H1 (cell line): ENCODE data around the gene UPK2. TPM values are rescaled to one million over a fixed set of nuclear protein-coding genes. Genes with fewer than 3 reads are reported as not detected.

Experiments
- CTCF ChIA-PET: fragments of 300-600 bp; sonication (Branson Sonifier 250); formaldehyde crosslinking; loops from one replicate; lab custom pipeline; 2021; ENCODE audit not compliant: partially characterized antibody; lab: Charles Lee
- POLR2A ChIA-PET: fragments of 300-600 bp; sonication (Branson Sonifier 250); formaldehyde crosslinking; loops from one replicate; lab custom pipeline; 2021; ENCODE audit warnings: inconsistent platforms; ENCODE audit not compliant: partially characterized antibody; lab: Charles Lee
- DNase-seq, 2 experiments: peaks; one replicate each; pipeline versions ENCODE4 v3.0.0 to v3.0.0-alpha.2; 2010 to 2022; ENCODE audit warnings: low spot score in 2 of 2, low read depth in 1 of 2, mixed read lengths in 1 of 2
- FAIRE-seq: peaks from 2 replicates; lab custom pipeline; 2011; peaks lifted over from hg19 to GRCh38; lab: Jason Lieb, UNC
- H2AFZ ChIP-seq: 2 replicates; pipeline ENCODE4 v1.8.1; 2012; ENCODE audit warnings: low read length, inconsistent platforms
- H2AK5ac ChIP-seq: 2 replicates; pipeline ENCODE4 v1.6.1; 2013; ENCODE audit warnings: low read depth, low read length
- H2BK120ac ChIP-seq: replicated peaks from 2 replicates; pipeline ENCODE3; 2013; ENCODE audit warnings: low read depth, low read length, inconsistent platforms
- H2BK12ac ChIP-seq: 2 replicates; pipeline ENCODE4 v1.6.1; 2013; ENCODE audit warnings: low read depth, low read length
- H2BK15ac ChIP-seq: 2 replicates; pipeline ENCODE4 v1.6.1; 2013; ENCODE audit warnings: low read length
- H2BK20ac ChIP-seq: 2 replicates; pipeline ENCODE4 v1.6.1; 2013; ENCODE audit warnings: low read length
- H2BK5ac ChIP-seq: 2 replicates; pipeline ENCODE4 v1.6.1; 2013; ENCODE audit warnings: low read depth, low read length
- H3K14ac ChIP-seq: 2 replicates; pipeline ENCODE4 v1.6.1; 2013; ENCODE audit warnings: inconsistent platforms; ENCODE audit not compliant: insufficient read length
- H3K18ac ChIP-seq: 2 replicates; pipeline ENCODE4 v1.6.1; 2013; ENCODE audit warnings: low read length; ENCODE audit errors: extremely low read depth
- H3K23ac ChIP-seq: 2 replicates; pipeline ENCODE4 v1.6.1; 2013; ENCODE audit warnings: inconsistent platforms; ENCODE audit not compliant: insufficient read length
- H3K23me2 ChIP-seq: 2 replicates; pipeline ENCODE4 v1.6.1; 2013; ENCODE audit warnings: low read depth, low read length
- H3K27ac ChIP-seq: 2 replicates; pipeline ENCODE4 v1.6.1; 2011; ENCODE audit warnings: low read depth, low read length, inconsistent platforms
- H3K27me3 ChIP-seq, 4 experiments: replicated peaks in 1 of 4; 1 replicate in 1 of 4; 2 replicates in 3 of 4; pipeline versions ENCODE4 v1.6.1 to v1.8.1; 2011 to 2013; ENCODE audit warnings: low read length in 3 of 4, mild to moderate bottlenecking in 3 of 4, inconsistent platforms in 2 of 4, mixed read lengths in 2 of 4, moderate library complexity in 1 of 4; ENCODE audit not compliant: control insufficient read depth in 3 of 4, insufficient read depth in 3 of 4; ENCODE audit errors: extremely low read depth in 1 of 4
- H3K36me3 ChIP-seq, 4 experiments: 2 replicates each; pipeline versions ENCODE4 v1.6.1 to v1.8.1; 2011 to 2013; ENCODE audit warnings: mild to moderate bottlenecking in 4 of 4, low read length in 3 of 4, moderate library complexity in 2 of 4, control low read depth in 1 of 4, inconsistent platforms in 1 of 4; ENCODE audit not compliant: insufficient read depth in 4 of 4, control insufficient read depth in 2 of 4
- H3K4ac ChIP-seq: replicated peaks from 2 replicates; pipeline ENCODE3; 2013; ENCODE audit warnings: low read length, low read depth, mixed read lengths, inconsistent platforms; ENCODE audit not compliant: insufficient read length
- H3K4me1 ChIP-seq, 4 experiments: replicated peaks in 1 of 4; 1 replicate in 1 of 4; 2 replicates in 3 of 4; pipeline versions ENCODE4 v1.6.1 to v1.8.1; 2011 to 2013; ENCODE audit warnings: low read length in 3 of 4, inconsistent platforms in 2 of 4, mixed read lengths in 1 of 4; ENCODE audit not compliant: insufficient read depth in 4 of 4, control insufficient read depth in 3 of 4
- H3K4me2 ChIP-seq, 2 experiments: 2 replicates each; pipeline versions ENCODE4 v1.6.1 to v1.8.1; 2011 to 2013; ENCODE audit warnings: low read depth in 2 of 2, low read length in 2 of 2, control low read depth in 1 of 2, inconsistent platforms in 1 of 2, mild to moderate bottlenecking in 1 of 2; ENCODE audit not compliant: insufficient read depth in 1 of 2
- H3K4me3 ChIP-seq, 4 experiments: fragments of 200-600, 300-600 bp in 1 of 4; sonication (generic), shearing (Covaris generic), sonication (Bioruptor Twin) in 1 of 4; 2 replicates each; pipeline versions ENCODE4 v1.5.1 to v1.8.1; 2011 to 2016; ENCODE audit warnings: low read length in 4 of 4, low read depth in 3 of 4, control low read depth in 2 of 4, inconsistent platforms in 2 of 4, mild to moderate bottlenecking in 2 of 4, mixed read lengths in 1 of 4, moderate library complexity in 1 of 4; ENCODE audit not compliant: insufficient read depth in 2 of 4; ENCODE audit errors: extremely low read depth in 1 of 4
- H3K56ac ChIP-seq: replicated peaks from 2 replicates; pipeline ENCODE3; 2013; ENCODE audit warnings: low read depth, mild to moderate bottlenecking, mixed read lengths, low read length, inconsistent platforms; ENCODE audit not compliant: insufficient read length
- H3K79me1 ChIP-seq: 2 replicates; pipeline ENCODE4 v1.6.1; 2013; ENCODE audit warnings: low read depth, low read length, control low read depth
- H3K79me2 ChIP-seq, 2 experiments: 2 replicates each; pipeline versions ENCODE4 v1.6.1 to v1.8.1; 2012 to 2013; ENCODE audit warnings: low read length in 2 of 2, mild to moderate bottlenecking in 2 of 2, inconsistent platforms in 1 of 2; ENCODE audit not compliant: insufficient read depth in 2 of 2, control insufficient read depth in 1 of 2
- H3K9ac ChIP-seq, 4 experiments: replicated peaks in 1 of 4; 1 replicate in 1 of 4; 2 replicates in 3 of 4; pipeline versions ENCODE4 v1.6.1 to v1.8.1; 2011 to 2013; ENCODE audit warnings: low read depth in 3 of 4, low read length in 3 of 4, control low read depth in 2 of 4, mild to moderate bottlenecking in 2 of 4, moderate library complexity in 2 of 4, inconsistent platforms in 1 of 4; ENCODE audit errors: extremely low read depth in 1 of 4
- H3K9me3 ChIP-seq, 2 experiments: 2 replicates each; pipeline versions ENCODE4 v1.6.1 to v1.8.1; 2012 to 2013; ENCODE audit warnings: mild to moderate bottlenecking in 2 of 2, moderate library complexity in 2 of 2, control low read depth in 1 of 2, inconsistent platforms in 1 of 2, low read depth in 1 of 2, low read length in 1 of 2, mixed read lengths in 1 of 2; ENCODE audit not compliant: insufficient read depth in 2 of 2
- H4K20me1 ChIP-seq, 2 experiments: replicated peaks in 1 of 2; 2 replicates each; pipeline versions ENCODE3 to v1.8.1; 2011 to 2013; ENCODE audit warnings: inconsistent platforms in 2 of 2, low read length in 2 of 2, mild to moderate bottlenecking in 1 of 2; ENCODE audit not compliant: insufficient read depth in 2 of 2, control insufficient read depth in 1 of 2
- H4K5ac ChIP-seq: 2 replicates; pipeline ENCODE4 v1.6.1; 2013; ENCODE audit warnings: low read length, low read depth, mixed read lengths, inconsistent platforms; ENCODE audit not compliant: insufficient read length
- H4K8ac ChIP-seq: 2 replicates; pipeline ENCODE4 v1.8.0; 2013; ENCODE audit warnings: mild to moderate bottlenecking, moderate library complexity, low read length, inconsistent platforms; ENCODE audit not compliant: insufficient read depth; ENCODE audit errors: extremely low read depth
- H4K91ac ChIP-seq: replicated peaks from 2 replicates; pipeline ENCODE3; 2013; ENCODE audit warnings: low read length, mixed read lengths, inconsistent platforms; ENCODE audit not compliant: insufficient read length
- CTCF ChIP-seq, 3 experiments: IDR thresholded peaks; 1 replicate in 2 of 3; 2 replicates in 1 of 3; pipeline versions ENCODE4 v1.5.1 to v1.6.1; 2011; ENCODE audit warnings: low read length in 3 of 3, mild to moderate bottlenecking in 3 of 3, inconsistent platforms in 2 of 3, low read depth in 1 of 3, moderate library complexity in 1 of 3; ENCODE audit not compliant: insufficient read depth in 1 of 3; ENCODE audit errors: control extremely low read depth in 1 of 3
- GTF2F1 ChIP-seq: IDR thresholded peaks from 2 replicates; pipeline ENCODE4 v1.6.1; 2012; ENCODE audit warnings: low read depth, low read length, improper control_type of control experiment, borderline replicate concordance
- HDAC2 ChIP-seq, 2 experiments: fragments of 300-600 bp in 1 of 2; sonication (generic) in 1 of 2; IDR thresholded peaks; 2 replicates each; pipeline ENCODE4 v1.6.1; 2011 to 2012; ENCODE audit warnings: low read depth in 2 of 2, low read length in 2 of 2, mild to moderate bottlenecking in 2 of 2, moderate library complexity in 2 of 2, borderline replicate concordance in 1 of 2, inconsistent platforms in 1 of 2
- KDM4A ChIP-seq: IDR thresholded peaks from one replicate; pipeline ENCODE4 v1.7.1; 2012; ENCODE audit warnings: low read depth, mild to moderate bottlenecking, moderate library complexity, low read length, inconsistent platforms; ENCODE audit not compliant: severe bottlenecking
- MAFK ChIP-seq: IDR thresholded peaks from 2 replicates; pipeline ENCODE4 v1.6.1; 2012; ENCODE audit warnings: low read depth, mild to moderate bottlenecking, improper control_type of control experiment, low read length
- POLR2A ChIP-seq, 2 experiments: IDR thresholded peaks; 1 replicate in 1 of 2; 2 replicates in 1 of 2; pipeline ENCODE4 v1.6.1; 2011; ENCODE audit warnings: low read depth in 2 of 2, low read length in 2 of 2, mild to moderate bottlenecking in 2 of 2; ENCODE audit errors: control extremely low read depth in 1 of 2
- YY1 ChIP-seq: IDR thresholded peaks from 2 replicates; pipeline ENCODE4 v1.6.1; 2011; ENCODE audit warnings: low read depth, mild to moderate bottlenecking, low read length
- WGBS, 2 experiments: shearing (Covaris generic) in 1 of 2; methylation state at CpG; one replicate each; pipeline versions ENCODE4 v1.1.6 to v1.1.7; 2013 to 2015; ENCODE audit warnings: low lambda C conversion rate in 2 of 2, mixed read lengths in 2 of 2, inconsistent platforms in 1 of 2, low coverage in 1 of 2, missing lambda C conversion rate in 1 of 2; ENCODE audit not compliant: insufficient replicate concordance in 2 of 2, insufficient coverage in 1 of 2, insufficient read length in 1 of 2; ENCODE audit errors: extremely low coverage in 1 of 2, missing lambda C conversion rate in 1 of 2; 5-methylcytosine and 5-hydroxymethylcytosine counted together
- polyA plus RNA-seq, 7 experiments: library from polyadenylated mRNA; depleted of rRNA in 3 of 7; stranded (reverse) in 5 of 7; unstranded in 2 of 7; fragments of >200 nt in 5 of 7; fragments of 200-250 nt in 2 of 7; gene quantifications; 1 replicate in 5 of 7; 2 replicates in 1 of 7; 4 replicates in 1 of 7; pipeline versions ENCODE4 v1.2.1 to v1.2.3, GENCODE V29; 2011 to 2013; ENCODE audit warnings: missing spikeins in 2 of 7, mixed read lengths in 2 of 7
- total RNA-seq: library from RNA; stranded (reverse); fragmentation: NEBNext Ultra II Directional; extraction: Animal tissue kit (Norgen Biotek cat#: 25700); gene quantifications from 2 replicates; pipeline ENCODE4 v1.2.1, GENCODE V29; 2021

Gene UPK2
- total and polyA plus RNA-seq, 2 of the 8 experiments (the other 6 are each of a cell fraction or from before 2014, with no cell fraction given), result 0.76 TPM; not detected in 1

GRCh38 chr11:118907051-118908042 lies 48.8 kb upstream of the UPK2 start:
- peaks cover 19% of the 10 kb centered on the region for H3K23me2 ChIP-seq
- H2AK5ac ChIP-seq, result peak overlapping the region; percentile 92
- peak overlapping the region in 2 of 4 experiments; percentile 35 to 57; a peak in 4 of 7 replicates for H3K9ac ChIP-seq
- H2BK120ac ChIP-seq, result no peak overlapping the region
- peaks cover 7% of the 10 kb centered on the region; the same call in 1 of the 2 replicates for H3K79me1 ChIP-seq
- H3K9me3 ChIP-seq, result no peaks in the 10 kb centered on the region
- peaks cover 11 to 32% (median 26%) of the 10 kb centered on the region in 4 experiments for H3K36me3 ChIP-seq
- 28% methylated on average over 22 of the region's 24 CpGs; no CpG with 5 or more reads in 1 of the 2 experiments for WGBS, 2 experiments
- H3K4me1 ChIP-seq, result peaks cover 4 to 39% (median 31%) of the 10 kb centered on the region in 4 experiments
- no peak overlapping the region for H3K4ac ChIP-seq
- FAIRE-seq (peak; percentile 84), DNase-seq (peak in 1 of 2 experiments; percentile 97)
- ChIA-PET CTCF (interaction anchor here (0.6 to 3.6 kb wide), 20 partner anchors 12 to 219 kb away, joined by 3 to 23 read pairs (median 4); partner anchors contain the start of genes DDX6 and UPK2), POLR2A (interaction anchor here (0.6 to 10.7 kb wide), 6 partner anchors 9 to 116 kb away, joined by 3 to 101 read pairs (median 7); partner anchors contain the start of gene DDX6)
- H3K4me2 ChIP-seq, result peak overlapping the region; percentile 67 to 92
- H4K5ac ChIP-seq, result peak overlapping the region; percentile 7
- H3K27ac ChIP-seq, result peak overlapping the region; percentile 46; the same call in 1 of the 2 replicates
- no peak overlapping the region for H3K56ac ChIP-seq
- peak overlapping the region in 3 of 4 experiments; percentile 12 to 38 (median 15); a peak in 4 of 8 replicates for H3K4me3 ChIP-seq
- H3K79me2 ChIP-seq, result peaks cover 4 to 64% of the 10 kb centered on the region in 2 experiments
- peaks cover 2 to 16% of the 10 kb centered on the region in 2 experiments for H4K20me1 ChIP-seq
- no peak overlapping the region for H3K14ac ChIP-seq
- H2BK5ac ChIP-seq, result peak overlapping the region; percentile 76
- H2AFZ ChIP-seq, result no peak overlapping the region
- H2BK12ac ChIP-seq, result peak overlapping the region; percentile 85
- H2BK15ac ChIP-seq, result peak overlapping the region; percentile 95; the same call in 1 of the 2 replicates
- H3K18ac ChIP-seq, result peak overlapping the region; percentile 91
- H3K27me3 ChIP-seq, result no peaks in the 10 kb centered on the region
- H4K8ac ChIP-seq, result peak overlapping the region; percentile 68; the same call in 1 of the 2 replicates
- no peak overlapping the region for H3K23ac ChIP-seq
- H4K91ac ChIP-seq, result peak overlapping the region; percentile 86
- peak overlapping the region; percentile 90; the same call in 1 of the 2 replicates for H2BK20ac ChIP-seq
- TF ChIP-seq POLR2A (IDR thresholded peaks at IDR 0.05; ENCODE audit: control extremely low read depth in 1 of 2, low read depth in 2 of 2, low read length in 2 of 2), result no peak; a peak in 1 of 3 replicates
- TF ChIP-seq HDAC2 (IDR thresholded peaks at IDR 0.05; ENCODE audit: borderline replicate concordance in 1 of 2, low read depth in 2 of 2, low read length in 2 of 2), result no peak
- TF ChIP-seq YY1, result no peak
- no peak for TF ChIP-seq KDM4A
- TF ChIP-seq MAFK, result no peak
- TF ChIP-seq GTF2F1, result no peak
- peak in 2 of 3 experiments; percentile 95 to 97; a peak in 3 of 4 replicates for TF ChIP-seq CTCF (IDR thresholded peaks at IDR 0.05; ENCODE audit: control extremely low read depth in 1 of 3, insufficient read depth in 1 of 3, low read depth in 1 of 3, low read length in 3 of 3)
